ENCODE measurements around the gene USP25. TPM values are rescaled to one million over a fixed set of nuclear protein-coding genes. Genes with fewer than 3 reads are reported as not detected.

Gene USP25
- total RNA-seq, 1 experiment from 2014 or later = 25.3 TPM

DNA sequence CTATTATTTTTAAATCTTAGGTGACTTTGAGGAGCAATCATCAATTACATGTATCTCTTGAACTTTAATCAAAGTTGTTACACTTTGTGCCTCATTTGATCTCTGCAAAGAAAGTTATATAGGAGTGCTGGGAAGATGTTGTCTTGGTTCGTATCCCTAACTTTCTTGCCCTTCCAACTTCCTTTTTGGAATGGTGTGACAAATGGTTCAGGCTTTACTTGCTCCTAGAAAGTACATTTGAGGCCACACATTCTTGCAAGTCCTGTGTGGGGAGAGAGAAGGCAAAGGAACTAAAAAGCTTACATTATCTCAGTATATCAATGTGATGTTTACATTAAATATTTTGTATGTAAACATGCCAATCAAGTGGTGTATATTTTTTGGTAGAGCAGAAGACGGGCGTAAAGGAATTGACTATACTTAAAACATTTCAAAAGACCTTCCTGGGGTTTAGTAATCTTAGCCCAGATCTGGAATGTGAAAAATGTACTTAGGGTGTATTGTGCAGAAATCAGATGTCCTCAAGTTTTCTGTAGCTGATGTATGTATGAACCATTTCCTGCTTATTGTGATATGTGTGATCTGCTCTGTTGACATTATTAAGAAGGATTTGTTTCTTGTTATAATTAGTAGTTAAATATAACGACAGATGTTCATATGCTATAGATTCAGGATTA lies 59.2 kb downstream of the USP25 start:
- DNase-seq (ENCODE audit: low read depth, low spot score) = no peak
- in situ Hi-C loops (cut with HindIII; ENCODE audit: low pct_unique_long_range_greater_than_20kb, low sequenced_read_pairs) = no loop called here

DNA sequence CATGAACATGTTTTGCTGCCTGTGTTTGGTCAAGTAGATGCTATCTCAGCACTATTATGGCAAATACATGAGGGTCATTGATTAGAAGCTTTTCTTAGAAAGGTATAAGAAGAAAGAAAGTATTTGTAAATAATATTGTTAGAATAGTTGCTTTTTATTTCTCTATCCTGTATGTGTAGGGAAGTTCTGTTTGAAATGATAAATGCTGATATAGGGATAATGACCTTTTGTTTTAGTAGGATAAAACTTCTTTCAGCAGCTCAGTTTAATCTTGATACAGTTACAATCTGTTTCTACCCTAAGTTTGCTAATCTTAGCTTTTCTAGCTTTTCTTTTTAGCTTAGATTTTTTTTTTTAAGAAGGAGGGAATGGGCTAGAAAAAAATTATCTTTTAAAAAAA lies 63.3 kb downstream of the USP25 start:
- no peak for DNase-seq (ENCODE audit: low read depth, low spot score)
- in situ Hi-C loops (cut with HindIII; ENCODE audit: low pct_unique_long_range_greater_than_20kb, low sequenced_read_pairs) = no loop called here

DNA sequence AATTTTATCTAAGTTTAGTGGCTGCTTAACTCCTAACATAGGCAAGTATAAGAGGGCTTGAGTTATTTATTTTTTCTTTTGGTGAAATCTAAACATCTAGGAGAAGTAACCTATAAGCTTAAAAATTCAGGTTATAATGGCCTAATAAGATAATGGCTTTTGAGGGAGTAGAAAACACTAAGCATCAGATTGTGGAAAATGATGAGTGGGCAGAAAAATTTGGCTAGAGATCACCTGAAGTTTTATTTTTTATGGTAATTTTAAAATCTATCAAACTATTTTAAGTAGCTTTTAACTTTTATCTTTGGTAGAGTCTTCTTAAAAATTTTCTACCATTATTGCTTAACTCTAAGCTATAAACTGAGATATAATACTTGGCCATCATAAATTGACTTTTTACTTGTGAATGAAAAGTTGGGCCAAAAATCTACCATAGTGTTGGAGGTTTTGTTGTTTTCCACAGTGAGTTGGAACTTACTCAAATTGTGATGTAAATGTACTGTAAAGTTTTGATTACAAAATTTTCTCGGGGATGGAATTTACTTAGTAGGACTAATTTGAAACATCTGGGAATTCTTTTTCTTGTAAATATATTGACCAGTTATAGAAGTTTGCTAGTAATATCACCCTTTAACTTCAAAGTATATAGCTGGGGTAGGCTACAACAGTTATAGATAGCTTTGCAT lies 63.9 kb downstream of the USP25 start:
- in situ Hi-C loops (cut with HindIII; ENCODE audit: low pct_unique_long_range_greater_than_20kb, low sequenced_read_pairs) = no loop called here
- no peak for DNase-seq (ENCODE audit: low read depth, low spot score)

DNA sequence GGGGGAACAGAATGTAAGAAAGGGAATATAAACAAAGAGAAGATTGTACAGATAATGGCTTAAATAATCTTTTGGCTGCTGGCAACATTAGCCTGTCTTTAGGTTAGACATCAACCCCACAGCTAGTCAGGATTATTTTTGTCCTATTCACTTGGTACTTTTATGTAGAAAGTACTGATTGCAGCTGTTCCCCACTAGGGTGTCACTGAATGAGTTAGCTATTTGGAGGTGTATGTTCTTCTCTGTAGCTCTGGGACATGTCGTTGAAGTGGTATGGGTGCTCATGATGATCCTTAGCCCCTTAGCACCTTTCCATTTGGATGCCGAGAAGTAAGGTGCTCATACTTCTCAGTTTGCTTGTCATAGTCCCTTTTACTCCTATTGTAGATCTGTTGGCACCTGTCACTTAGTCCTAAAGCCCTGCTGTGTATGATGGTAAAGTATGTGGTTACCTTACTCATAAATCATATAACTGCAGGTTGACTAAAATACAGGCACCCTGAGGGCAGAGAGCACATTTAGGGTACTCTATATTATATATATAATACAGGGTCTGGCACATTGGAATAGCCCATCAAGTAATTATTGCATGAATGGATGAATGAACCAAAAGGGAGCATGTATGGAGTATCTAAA lies 64.6 kb downstream of the USP25 start:
- in situ Hi-C loops (cut with HindIII; ENCODE audit: low pct_unique_long_range_greater_than_20kb, low sequenced_read_pairs) = no loop called here
- no peak for DNase-seq (ENCODE audit: low read depth, low spot score)

DNA sequence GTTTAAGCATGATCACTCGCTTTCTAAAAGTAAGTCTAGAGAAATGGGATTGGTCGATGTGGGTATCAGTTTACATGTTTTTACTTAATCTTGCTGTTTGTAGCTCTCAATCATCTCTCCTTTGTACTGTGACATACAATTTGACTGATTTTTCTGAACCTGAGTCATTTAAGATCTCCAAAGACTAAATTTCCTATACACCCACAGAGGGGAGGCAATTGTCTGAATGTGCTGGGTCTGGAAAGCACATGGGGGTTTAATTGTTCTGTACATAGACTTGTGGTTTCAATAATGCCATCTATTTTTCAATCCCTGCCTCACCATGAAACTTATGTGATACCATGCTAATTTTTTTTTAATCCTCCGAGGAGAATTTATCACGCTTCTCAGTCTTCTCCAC lies 65.8 kb downstream of the USP25 start:
- no peak for DNase-seq (ENCODE audit: low read depth, low spot score)
- in situ Hi-C loops (cut with HindIII; ENCODE audit: low pct_unique_long_range_greater_than_20kb, low sequenced_read_pairs) = no loop called here

DNA sequence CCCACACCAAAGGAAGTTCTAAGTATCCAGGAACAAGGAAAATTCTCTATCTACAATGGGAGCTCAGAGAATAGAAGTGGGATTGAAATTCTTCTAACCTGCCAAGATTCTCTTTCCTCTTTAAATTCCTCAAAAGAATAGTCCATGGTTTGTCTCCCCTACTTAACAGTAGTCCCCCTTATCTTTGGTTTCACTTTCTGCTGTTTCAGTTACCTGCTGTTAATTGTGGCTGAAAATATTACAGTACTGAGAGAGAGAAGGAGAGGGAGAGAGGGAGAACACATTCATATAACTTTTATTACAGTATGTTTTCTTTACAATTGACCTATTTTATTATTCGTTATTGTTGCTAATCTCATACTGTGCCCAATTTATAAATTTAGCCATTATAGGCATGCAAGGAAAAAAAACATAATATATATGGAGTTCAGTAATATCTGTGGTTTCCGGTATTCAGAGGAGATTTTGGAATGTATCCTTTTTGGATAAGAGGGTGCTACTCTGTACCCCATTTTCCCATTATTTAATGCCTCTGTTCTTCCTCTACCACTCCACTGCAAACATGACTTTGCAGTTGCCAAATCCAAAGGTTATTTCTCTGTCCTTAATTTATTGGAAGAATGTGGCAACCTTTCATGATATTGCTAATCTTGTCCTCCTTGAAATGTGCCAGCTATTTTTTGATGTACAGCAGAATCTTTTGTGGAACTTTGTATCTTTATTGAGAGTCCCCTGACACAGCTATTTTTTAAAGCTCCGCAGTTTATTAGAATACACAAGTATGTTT lies 68.0 kb downstream of the USP25 start:
- no peak for DNase-seq (ENCODE audit: low read depth, low spot score)
- in situ Hi-C loops (cut with HindIII; ENCODE audit: low pct_unique_long_range_greater_than_20kb, low sequenced_read_pairs) = no loop called here

DNA sequence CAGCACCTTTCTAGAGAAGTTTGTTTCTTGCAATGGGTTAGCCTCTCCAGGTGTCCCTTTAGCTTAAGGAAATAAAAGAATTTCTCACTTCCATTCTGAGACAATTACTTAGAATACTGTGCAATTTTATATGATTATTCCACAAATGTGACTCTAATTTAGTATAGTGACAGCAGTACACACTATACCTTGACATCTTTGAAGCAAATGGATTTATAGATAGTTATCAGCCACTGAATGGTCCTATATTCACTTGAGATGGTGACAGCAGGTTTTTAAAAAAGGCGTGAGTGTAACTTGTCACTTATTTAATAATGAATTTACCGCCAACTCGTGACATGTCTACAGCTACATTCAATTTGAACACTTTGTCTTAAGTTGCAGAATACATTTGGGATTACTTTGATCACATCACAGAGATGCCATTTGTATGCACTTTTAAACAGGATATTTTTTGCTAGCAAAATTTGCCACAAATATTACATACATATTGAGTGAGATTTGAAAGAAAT lies 71.6 kb downstream of the USP25 start:
- no peak for DNase-seq (ENCODE audit: low read depth, low spot score)
- in situ Hi-C loops (cut with HindIII; ENCODE audit: low pct_unique_long_range_greater_than_20kb, low sequenced_read_pairs) = no loop called here

DNA sequence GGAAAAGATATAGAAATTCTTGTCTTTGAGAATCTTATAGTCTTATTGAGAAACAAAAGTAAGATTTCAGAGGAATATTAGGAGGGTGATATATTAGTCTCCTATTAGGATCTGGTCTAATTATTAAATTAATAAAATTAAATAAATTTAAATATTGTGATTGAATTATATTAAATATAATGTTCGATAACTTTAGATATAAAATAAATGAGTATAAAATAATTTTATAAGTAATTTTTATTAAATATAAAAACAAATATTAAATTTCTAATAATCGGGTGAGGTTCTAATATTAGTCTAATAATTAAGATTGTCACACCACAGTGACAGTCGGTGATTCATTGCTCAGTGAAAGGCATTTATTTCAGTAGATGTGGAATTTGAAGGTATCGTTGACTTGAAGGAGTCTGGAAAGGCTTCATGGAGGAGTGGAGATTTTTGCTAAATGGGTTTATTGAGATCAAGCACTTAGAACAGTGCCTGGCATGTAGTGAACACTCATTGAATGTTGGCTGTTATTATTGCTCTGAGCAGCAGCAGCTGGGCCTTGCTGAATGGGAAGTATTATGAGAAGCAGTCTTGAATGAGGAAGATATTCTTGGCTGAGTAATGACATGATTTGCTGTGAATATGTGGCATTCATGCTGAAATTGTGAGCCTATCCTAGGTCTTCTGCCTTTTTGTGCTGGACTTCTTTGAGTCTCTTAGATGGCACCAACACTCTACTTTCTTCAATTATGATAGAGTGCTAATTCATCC lies 74.6 kb downstream of the USP25 start:
- peak; percentile 87 for DNase-seq (ENCODE audit: low read depth, low spot score)
- in situ Hi-C loops (cut with HindIII; ENCODE audit: low pct_unique_long_range_greater_than_20kb, low sequenced_read_pairs) = no loop called here

DNA sequence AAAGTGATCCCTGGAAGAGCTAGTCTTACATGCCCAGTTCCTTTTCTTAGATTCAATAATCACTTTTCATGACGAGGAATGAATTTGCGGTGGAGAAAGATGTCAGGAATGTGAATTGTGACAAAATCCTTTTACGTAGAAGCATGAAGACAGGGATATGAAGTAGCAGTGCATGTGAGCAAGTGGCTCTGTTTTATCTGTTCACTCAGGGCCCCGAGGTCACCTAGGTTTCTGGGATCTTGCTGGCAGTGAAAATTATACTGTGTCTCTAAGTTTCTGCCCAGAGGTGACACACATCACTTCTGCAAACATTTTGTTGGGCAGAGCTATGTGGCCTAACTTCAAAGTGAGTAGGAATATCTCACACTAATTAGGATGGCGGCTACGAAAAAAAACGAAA lies 79.3 kb downstream of the USP25 start:
- no peak for DNase-seq (ENCODE audit: low read depth, low spot score)
- in situ Hi-C loops (cut with HindIII; ENCODE audit: low pct_unique_long_range_greater_than_20kb, low sequenced_read_pairs) = no loop called here

DNA sequence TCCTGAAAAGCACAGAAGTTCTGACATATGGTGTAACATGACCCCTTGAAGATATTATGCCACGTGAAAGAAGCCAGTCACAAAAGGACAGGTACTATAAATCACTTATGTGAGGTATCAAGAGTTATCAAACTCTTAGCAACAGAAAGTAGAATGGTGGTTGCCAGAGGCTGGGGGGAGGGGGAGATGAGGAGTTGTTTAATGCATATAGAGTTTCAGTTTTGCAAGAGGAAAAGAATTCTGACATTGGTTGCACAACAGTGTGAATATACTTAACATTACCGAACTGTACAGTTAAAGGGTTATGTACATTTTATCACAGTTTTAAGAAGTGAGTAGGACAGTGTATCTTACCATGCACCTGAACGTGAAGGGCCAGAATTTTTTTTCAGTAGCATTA lies 80.0 kb downstream of the USP25 start:
- in situ Hi-C loops (cut with HindIII; ENCODE audit: low pct_unique_long_range_greater_than_20kb, low sequenced_read_pairs) = no loop called here

DNA sequence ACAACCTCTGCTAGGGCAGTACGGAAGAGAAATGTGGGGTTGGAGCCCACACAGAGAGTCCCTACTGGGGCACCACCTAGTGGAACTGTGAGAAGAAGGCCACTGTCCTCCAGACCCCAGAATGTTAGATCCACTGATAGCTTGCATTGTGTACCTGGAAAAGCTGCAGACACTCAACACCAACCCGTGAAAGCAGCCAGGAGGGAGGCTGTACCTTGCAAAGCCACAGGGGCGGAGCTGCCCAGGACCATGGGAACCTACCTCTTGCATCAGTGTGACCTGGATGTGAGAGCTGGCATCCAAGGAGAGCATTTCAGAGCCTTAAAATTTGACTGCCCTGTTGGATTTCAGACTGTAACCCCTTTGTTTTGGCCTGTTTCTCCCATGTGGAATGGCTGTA lies 85.5 kb downstream of the USP25 start:
- DNase-seq (ENCODE audit: low read depth, low spot score) = no peak
- in situ Hi-C loops (cut with HindIII; ENCODE audit: low pct_unique_long_range_greater_than_20kb, low sequenced_read_pairs) = no loop called here

More for the DNA sequence above, 80.0 kb downstream of the USP25 start:
- DNase-seq (ENCODE audit: low read depth, low spot score) = no peak

DNA sequence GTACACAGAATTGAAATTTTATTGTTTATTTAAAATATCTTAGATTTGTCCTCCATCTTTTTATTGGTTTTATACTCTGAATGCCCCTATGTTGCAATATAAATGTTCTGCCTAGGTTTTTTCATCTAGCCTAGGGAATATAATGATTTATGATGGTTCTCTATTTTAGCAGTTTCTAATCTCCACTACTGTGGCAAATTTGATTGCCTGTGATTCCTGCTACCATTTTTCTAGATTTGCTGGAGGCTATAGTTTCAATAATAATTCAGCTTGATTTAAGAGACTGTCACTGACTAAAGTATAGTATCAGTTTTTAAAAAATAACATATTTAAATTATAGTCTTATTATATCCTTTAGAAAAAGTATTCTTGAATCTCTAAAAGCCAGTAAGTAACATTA lies 90.5 kb downstream of the USP25 start:
- no peak for DNase-seq (ENCODE audit: low read depth, low spot score)
- in situ Hi-C loops (cut with HindIII; ENCODE audit: low pct_unique_long_range_greater_than_20kb, low sequenced_read_pairs) = no loop called here

DNA sequence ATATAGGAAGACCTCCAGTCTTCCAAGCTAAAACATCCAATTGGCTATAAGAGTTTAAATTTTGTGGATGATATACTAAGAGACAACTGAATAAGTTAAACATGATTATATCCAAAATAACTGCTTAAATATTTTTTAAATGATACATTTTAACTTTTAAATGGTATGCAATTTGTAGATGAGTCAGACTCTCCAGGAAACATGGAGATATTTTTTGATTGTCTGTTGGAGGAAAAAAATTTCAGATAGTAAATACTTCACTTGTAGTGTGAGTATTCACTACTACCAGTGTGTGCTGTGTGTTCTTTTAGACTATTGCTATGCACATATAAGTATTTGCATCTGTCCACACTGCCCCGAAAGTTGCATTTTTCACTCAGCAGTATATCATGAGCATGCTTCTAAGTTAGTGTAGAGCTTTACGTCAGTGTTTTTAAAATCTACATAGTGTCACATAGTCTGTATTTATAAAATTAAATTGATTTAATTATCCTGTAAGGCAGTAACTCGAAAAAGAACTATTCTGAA lies 91.1 kb downstream of the USP25 start:
- in situ Hi-C loops (cut with HindIII; ENCODE audit: low pct_unique_long_range_greater_than_20kb, low sequenced_read_pairs) = no loop called here
- no peak for DNase-seq (ENCODE audit: low read depth, low spot score)

DNA sequence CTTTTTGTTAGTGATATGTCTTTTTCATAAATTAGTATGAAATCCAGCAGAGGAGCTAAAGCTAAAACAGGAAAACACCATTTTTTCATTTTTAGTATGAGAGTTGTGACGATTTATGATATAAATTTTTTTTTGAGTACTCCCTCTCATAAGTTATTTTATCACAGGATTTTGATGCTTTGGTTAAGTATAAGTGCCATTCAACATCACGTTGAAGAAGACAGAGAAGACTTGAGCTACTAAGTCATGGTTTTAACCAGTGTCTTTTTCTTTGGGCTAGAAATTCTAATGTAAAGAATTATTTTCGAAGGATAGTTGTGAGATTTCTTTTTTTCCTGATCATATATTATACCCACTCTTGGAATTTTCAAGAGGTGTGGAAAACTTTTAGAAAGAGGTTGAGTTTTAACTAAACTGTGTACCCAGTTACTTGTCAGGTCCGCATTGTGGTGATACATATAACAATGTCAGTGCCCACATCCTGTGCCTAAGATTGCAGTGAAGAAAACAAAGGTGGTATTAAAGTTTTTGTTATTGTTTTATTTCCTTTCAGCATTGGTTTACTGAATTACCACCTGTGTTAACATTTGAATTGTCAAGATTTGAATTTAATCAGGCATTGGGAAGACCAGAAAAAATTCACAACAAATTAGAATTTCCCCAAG lies 93.8 kb downstream of the USP25 start:
- in situ Hi-C loops (cut with HindIII; ENCODE audit: low pct_unique_long_range_greater_than_20kb, low sequenced_read_pairs) = no loop called here
- DNase-seq (ENCODE audit: low read depth, low spot score) = no peak

DNA sequence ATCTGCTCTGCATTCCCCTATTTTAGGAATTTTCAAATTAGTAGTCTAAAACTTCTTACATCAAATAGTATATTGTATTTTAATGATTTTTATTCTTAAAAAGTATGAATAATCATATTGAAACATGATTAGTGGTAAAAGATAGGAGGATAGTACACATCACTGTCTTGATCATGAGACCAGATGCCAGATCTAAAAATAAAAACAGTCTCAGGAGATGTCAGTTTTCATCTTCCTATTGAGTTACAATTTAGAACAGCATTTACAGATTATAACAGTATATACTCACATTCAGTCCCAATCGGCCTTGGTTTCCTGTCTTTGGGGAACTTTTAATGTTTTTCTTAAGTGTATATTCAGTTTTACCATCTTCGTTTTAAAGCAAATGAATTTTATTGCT lies 95.9 kb downstream of the USP25 start:
- in situ Hi-C loops (cut with HindIII; ENCODE audit: low pct_unique_long_range_greater_than_20kb, low sequenced_read_pairs) = no loop called here

DNA sequence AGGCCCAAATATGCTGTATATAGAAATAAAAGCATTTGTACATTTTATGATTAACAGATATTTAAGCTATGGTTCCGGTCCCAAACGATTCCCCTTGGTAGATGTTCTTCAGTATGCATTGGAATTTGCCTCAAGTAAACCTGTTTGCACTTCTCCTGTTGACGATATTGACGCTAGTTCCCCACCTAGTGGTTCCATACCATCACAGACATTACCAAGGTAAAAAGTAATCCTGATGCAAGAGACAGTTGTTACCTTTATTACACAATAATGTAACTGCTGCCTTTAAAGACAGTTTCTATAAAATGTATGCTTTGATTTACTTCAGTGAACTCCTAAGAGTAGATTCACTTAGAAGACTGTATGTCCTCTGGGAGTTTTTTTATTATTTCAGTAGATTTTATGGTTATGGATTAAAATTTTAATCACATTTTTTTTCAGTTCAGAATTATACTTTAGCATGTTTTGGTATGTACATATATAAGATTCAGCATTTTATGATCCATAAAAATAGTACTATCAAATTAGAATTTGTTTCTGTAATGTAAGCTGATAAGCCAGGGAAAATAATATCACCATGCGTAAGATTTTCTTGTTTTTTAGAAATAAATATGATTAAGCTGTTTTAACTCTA lies 96.5 kb downstream of the USP25 start:
- DNase-seq (ENCODE audit: low read depth, low spot score) = peak; percentile 67
- in situ Hi-C loops (cut with HindIII; ENCODE audit: low pct_unique_long_range_greater_than_20kb, low sequenced_read_pairs) = no loop called here

More for the DNA sequence above, 95.9 kb downstream of the USP25 start:
- no peak for DNase-seq (ENCODE audit: low read depth, low spot score)
